IPS DF 6.9 (cell line): Measurements from ENCODE around the gene CEACAM1.

Source experiments
- DNase-seq: peaks from one replicate; pipeline ENCODE4 v3.0.0-alpha.2; 2013; ENCODE audit warnings: low read depth, low spot score
- H3K27ac ChIP-seq: one replicate; pipeline ENCODE4 v1.5.1; 2013; ENCODE audit warnings: low read length, control low read depth
- H3K27me3 ChIP-seq: 2 replicates; pipeline ENCODE4 v1.6.1; 2013; ENCODE audit warnings: mild to moderate bottlenecking, low read length; ENCODE audit not compliant: control insufficient read depth, insufficient read depth
- H3K36me3 ChIP-seq: 2 replicates; pipeline ENCODE4 v1.6.1; 2013; ENCODE audit warnings: low read length; ENCODE audit not compliant: control insufficient read depth, insufficient read depth
- H3K4me1 ChIP-seq: 2 replicates; pipeline ENCODE4 v1.6.1; 2013; ENCODE audit warnings: low read length; ENCODE audit not compliant: control insufficient read depth, insufficient read depth
- H3K4me3 ChIP-seq: 2 replicates; pipeline ENCODE4 v1.5.1; 2013; ENCODE audit warnings: mild to moderate bottlenecking, low read length
- H3K9me3 ChIP-seq: 2 replicates; pipeline ENCODE4 v1.6.1; 2013; ENCODE audit warnings: low read length, inconsistent platforms; ENCODE audit not compliant: control insufficient read depth, insufficient read depth
- WGBS: extraction: QIAGEN DNeasy Blood & Tissue Kit; methylation state at CpG from one replicate; pipeline ENCODE4 v1.1.7; 2013; ENCODE audit warnings: mixed read lengths, missing lambda C conversion rate; ENCODE audit not compliant: insufficient read length, insufficient coverage; 5-methylcytosine and 5-hydroxymethylcytosine counted together

CEACAM1 gene

DNA sequence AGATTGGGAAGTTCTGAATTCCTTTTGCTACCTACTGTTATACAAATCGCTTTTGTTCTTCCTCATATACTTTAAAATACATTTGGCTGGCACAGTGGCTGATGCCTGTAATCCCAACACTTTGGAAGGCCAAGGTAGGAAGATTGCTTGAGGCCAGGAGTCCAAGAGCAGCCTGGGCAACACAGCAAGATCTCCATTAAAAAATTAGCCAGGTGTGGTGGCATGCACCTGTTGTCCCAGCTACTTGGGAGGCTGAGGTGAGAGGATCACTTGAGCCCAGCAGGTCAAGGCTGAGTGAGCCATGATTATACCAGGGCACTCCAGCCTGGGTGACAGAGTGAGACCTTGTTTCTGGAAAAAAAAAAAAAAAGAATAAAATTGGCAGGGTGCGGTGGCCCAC lies 51.2 kb downstream of the CEACAM1 start:
- Histone ChIP-seq H3K4me1 (peaks cover 11% of the 10 kb centered on the region), H3K27ac (no peak overlapping the region), H3K9me3 (no peaks in the 10 kb centered on the region), H3K27me3 (no peaks in the 10 kb centered on the region), H3K4me3 (no peak overlapping the region), H3K36me3 (no peaks in the 10 kb centered on the region)
- no peak for DNase-seq
- WGBS = no CpG with 5 or more reads among the region's 2 CpGs

DNA sequence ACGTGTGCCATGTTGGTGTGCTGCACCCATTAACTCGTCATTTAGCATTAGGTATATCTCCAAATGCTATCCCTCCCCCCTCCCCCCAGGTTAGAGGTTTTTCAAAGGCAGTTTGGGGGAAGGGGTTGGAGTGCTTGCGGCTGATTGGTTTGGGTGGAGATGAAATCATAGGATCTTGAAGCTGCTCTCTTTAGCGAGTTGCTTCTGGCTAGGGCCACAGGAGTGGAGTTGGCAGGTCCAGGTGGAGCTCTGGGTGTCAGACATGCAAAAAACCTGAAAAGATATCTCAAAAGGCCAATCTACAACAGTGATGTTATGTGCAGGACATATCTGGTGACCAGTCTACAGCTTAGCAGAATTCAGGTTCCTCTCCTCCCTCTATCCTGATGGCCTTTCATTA lies 52.9 kb downstream of the CEACAM1 start:
- Histone ChIP-seq H3K27me3 (no peaks in the 10 kb centered on the region), H3K4me1 (peaks cover 12% of the 10 kb centered on the region), H3K27ac (no peak overlapping the region), H3K4me3 (no peak overlapping the region), H3K36me3 (no peaks in the 10 kb centered on the region), H3K9me3 (no peaks in the 10 kb centered on the region)
- no peak for DNase-seq
- no CpG with 5 or more reads among the region's 4 CpGs for WGBS

DNA sequence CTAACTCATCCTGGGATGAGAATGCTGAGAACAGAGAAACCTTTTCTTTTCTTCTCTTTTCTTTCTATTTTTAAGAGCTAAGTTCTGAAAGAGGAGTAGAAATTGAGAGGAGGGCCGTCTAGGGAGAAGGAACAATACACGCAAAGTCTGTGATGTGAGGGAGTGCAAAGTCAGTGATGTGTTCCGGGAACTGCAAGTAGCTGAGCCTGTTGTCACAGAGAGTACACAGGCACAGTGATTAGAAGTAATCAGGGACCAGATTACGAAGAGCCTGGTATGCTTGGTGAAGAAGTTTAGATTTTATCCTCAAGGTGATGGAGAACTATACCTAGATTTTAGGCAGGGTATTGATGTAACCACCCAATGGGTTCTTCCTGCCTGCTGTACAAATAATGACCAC lies 53.5 kb downstream of the CEACAM1 start:
- peak overlapping the region; percentile 95 for H3K27ac ChIP-seq
- WGBS = no CpG with 5 or more reads among the region's 4 CpGs
- no peaks in the 10 kb centered on the region for H3K36me3 ChIP-seq
- H3K27me3 ChIP-seq = no peaks in the 10 kb centered on the region
- DNase-seq = no peak
- H3K4me3 ChIP-seq = no peak overlapping the region
- H3K9me3 ChIP-seq = no peaks in the 10 kb centered on the region
- peaks cover 12% of the 10 kb centered on the region for H3K4me1 ChIP-seq

DNA sequence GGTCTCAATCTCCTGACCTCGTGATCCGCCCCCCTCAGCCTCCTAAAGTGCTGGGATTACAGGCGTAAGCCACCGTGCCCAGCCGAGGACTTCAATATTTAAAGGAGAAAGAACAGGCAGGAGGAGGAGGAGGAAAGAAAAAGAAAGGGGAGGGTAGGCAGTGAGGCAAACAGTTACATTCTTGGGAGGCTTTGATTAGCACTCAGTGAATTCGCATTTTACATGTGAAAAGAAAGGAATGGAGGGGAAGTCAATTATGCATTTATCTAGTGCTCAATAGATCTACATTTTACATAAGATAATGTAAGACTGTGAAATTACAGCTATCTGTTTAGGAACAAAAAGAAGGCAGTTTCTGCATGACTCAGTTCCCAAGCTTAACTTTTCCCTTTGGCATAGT lies 54.6 kb downstream of the CEACAM1 start:
- no CpG with 5 or more reads among the region's 6 CpGs for WGBS
- Histone ChIP-seq H3K4me1 (peaks cover 12% of the 10 kb centered on the region), H3K27ac (peak overlapping the region; percentile 60), H3K27me3 (no peaks in the 10 kb centered on the region), H3K36me3 (no peaks in the 10 kb centered on the region), H3K4me3 (no peak overlapping the region), H3K9me3 (no peaks in the 10 kb centered on the region)
- DNase-seq = no peak

DNA sequence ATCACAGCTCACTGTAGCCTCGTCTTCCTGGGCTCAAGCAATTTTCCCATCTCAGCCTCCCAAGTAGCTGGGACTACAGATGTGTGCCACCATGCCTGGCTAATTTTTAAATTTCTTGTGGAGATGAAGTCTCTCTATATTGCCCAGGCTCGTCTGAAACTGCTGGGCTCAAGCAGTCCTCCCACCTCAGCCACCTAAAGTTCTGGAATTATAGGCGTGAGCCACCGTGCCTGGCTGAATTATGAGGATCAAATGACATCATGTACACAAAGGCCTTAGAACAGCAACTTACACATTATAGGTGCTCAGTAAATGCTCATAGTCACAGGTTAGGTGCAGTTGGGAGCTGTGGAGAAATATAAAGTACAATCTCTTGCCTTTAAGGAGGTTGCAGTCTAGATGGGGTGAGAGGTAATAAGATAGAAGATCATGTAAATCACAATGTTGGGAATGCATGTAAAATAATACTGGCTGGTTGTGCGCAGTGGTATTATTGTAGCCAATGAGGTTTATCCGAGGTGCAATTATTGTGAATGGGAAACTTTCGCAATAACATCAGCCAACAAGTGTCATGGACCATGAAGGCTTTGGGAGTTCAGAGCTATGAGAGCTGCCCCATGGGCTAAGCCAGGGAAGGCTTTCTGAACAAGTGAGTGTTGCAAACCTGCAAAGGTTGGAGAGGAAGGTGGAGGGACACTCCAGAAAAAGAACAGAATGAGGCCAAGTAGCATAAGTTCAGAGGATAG lies 55.7 kb downstream of the CEACAM1 start:
- Histone ChIP-seq H3K36me3 (no peaks in the 10 kb centered on the region), H3K9me3 (no peaks in the 10 kb centered on the region), H3K4me1 (peaks cover 12% of the 10 kb centered on the region), H3K4me3 (no peak overlapping the region), H3K27ac (peak overlapping the region; percentile 33), H3K27me3 (no peaks in the 10 kb centered on the region)
- DNase-seq = no peak
- no CpG with 5 or more reads among the region's 7 CpGs for WGBS

DNA sequence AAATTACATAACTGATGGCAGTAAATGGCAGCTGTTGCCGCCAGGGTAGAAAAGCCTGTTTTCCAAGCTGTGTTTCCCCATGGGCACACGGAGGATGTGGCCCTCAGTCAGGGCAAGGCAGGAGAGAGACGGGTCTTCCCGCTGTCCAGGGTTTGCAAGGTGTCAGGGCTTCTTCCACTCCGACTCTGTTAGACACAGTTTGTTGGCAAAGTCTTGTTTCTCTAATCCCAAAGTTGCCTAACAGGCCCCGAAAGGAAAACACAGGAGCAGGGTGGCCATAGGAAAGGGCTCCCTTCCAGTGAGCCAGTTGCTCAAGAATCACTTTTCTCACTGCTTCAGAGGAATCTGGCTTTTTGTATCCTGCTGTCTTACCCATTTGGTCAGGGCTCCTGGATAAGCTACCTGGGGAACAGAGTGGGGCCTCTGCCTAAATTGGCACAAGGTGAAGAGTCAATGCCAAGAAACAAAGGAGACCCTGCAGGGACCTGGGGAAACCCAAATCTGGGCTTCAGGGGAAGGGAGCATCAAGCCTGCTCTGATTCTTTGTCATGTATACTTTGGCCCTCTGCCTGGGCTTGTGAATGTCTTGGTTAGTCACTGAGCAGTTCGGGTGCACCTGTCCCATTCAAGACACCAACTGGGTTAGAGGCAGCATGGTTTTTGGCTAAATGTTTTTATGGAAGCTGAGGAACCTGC lies 56.6 kb downstream of the CEACAM1 start:
- Histone ChIP-seq H3K4me1 (peaks cover 12% of the 10 kb centered on the region), H3K36me3 (no peaks in the 10 kb centered on the region), H3K27ac (no peak overlapping the region), H3K9me3 (no peaks in the 10 kb centered on the region), H3K27me3 (no peaks in the 10 kb centered on the region), H3K4me3 (no peak overlapping the region)
- no CpG with 5 or more reads among the region's 7 CpGs for WGBS
- DNase-seq = no peak

DNA sequence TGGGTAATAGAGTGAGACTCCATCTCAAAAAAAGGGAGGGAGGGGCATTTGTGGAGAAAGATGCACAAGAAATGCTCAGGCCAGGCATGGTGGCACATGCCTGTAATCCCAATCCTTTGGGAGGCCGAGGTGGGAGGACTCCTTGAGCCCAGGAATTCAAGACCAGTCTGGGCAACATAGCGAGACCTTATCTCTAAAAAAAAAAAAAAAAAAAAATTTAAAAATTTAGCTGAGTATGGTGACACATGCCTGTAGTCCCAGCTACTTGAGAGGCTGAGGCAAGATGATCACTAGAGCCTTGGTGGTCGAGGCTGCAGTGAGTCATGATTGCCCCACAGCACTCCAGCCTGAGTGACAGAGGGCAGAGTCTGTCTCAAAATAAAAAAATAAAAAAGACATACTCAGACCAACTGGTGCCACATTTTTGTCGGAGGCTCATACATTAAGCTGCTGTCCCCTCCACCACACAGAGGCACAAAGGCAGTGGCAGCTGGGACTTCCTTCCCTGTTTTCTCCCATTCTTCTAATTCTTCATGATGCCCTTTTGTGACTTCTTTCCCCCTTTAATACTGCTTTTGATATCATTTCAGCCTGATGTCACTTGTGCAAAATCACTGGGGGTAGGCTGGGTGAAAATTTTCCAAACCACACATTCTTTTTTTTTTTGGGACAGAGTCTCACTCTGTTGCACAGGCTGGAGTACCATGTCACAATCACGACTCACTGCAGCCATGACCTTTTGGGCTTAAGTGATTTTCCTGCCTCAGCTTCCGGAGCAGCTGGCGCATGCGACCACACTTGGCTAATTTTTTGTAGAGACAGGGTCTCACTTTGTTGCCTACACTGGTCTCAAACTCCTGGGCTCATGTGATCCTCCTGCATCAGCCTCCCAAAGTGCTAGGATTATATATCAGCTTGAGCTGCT lies 58.7 kb downstream of the CEACAM1 start:
- no peak overlapping the region for H3K4me3 ChIP-seq
- H3K27ac ChIP-seq = no peak overlapping the region
- H3K9me3 ChIP-seq = no peaks in the 10 kb centered on the region
- no peak for DNase-seq
- H3K4me1 ChIP-seq = peaks cover 4% of the 10 kb centered on the region; the same call in 1 of the 2 replicates
- H3K27me3 ChIP-seq = no peaks in the 10 kb centered on the region
- H3K36me3 ChIP-seq = no peaks in the 10 kb centered on the region
- no CpG with 5 or more reads among the region's 8 CpGs for WGBS

DNA sequence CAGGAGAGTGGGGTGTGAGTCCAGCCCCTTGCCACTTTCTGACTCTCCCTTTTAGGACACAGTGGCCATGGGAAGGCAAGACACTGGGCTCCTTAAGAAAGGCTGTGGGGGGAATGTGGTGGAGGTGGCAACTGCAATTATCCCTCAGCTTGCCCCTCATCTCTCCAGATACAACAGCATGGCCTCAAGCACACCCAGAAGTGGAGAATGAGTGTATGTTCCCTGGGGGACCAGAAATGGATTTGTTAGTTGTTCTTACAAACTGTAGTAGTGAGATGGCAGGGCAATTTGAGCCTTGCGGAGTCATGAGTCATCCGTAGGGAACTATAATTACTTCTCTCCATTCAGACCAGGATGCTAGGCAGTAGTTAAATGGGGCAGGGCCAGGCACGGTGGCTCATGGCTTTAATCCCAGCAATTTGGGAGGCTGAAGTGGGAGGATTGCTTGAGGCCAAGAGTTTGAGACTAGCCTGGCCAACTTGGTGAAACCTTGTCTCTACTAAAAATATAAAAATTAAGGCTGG lies 59.9 kb downstream of the CEACAM1 start:
- no CpG with 5 or more reads among the region's 3 CpGs for WGBS
- no peaks in the 10 kb centered on the region for H3K9me3 ChIP-seq
- H3K27me3 ChIP-seq = no peaks in the 10 kb centered on the region
- no peak overlapping the region for H3K27ac ChIP-seq
- no peaks in the 10 kb centered on the region for H3K36me3 ChIP-seq
- no peak for DNase-seq
- H3K4me1 ChIP-seq = peaks cover 4% of the 10 kb centered on the region; the same call in 1 of the 2 replicates
- no peak overlapping the region for H3K4me3 ChIP-seq

DNA sequence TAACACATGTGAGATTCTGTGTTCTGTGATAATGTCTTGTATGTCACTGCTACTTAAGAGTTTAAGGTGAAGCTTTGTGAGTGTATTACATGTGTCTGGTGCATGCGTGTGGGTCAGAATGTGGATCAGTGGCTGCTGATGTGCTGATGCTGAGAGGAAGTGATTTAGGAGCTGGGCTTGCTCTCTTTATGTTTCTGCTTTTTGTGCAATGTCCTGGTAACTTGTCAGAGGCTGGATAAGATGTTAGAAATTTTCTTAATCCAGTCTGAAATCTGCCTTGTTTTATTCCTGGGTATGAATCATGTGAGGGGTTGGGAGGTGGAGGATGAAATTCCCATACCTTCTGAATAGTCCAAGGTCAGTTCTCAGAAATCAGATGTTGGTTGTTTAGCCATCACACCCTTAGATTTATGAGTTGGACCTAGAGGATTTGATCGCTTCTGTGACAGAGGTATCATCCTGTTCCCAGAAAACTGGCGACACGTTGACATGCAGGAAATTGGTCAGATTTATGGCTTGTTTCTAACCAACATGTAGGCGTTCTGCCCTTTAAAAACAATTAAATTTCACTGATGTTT lies 61.0 kb downstream of the CEACAM1 start:
- Histone ChIP-seq H3K36me3 (no peaks in the 10 kb centered on the region), H3K4me1 (peaks cover 1% of the 10 kb centered on the region; the same call in 1 of the 2 replicates), H3K27ac (no peak overlapping the region), H3K27me3 (no peaks in the 10 kb centered on the region), H3K4me3 (no peak overlapping the region), H3K9me3 (no peaks in the 10 kb centered on the region)
- DNase-seq = no peak
- no CpG with 5 or more reads among the region's 5 CpGs for WGBS
